HG03025 (cell line): ENCODE measurements around the gene POLR3F.
"Not testable (repeated sequence)": the region's sequence is repeated elsewhere in the genome, so short reads cannot be mapped to it uniquely, and the experiment has no call there.

ENCODE experiments used
- ATAC-seq: cut with Tn5 transposase; IDR thresholded peaks from one replicate; pipeline ENCODE4 v1.9.1; 2021; ENCODE audit warnings: mild to moderate bottlenecking, moderate library complexity; ENCODE audit not compliant: unreplicated experiment, low FRiP score

POLR3F gene

GRCh38 chr20:18466894-18467730 lies at the start of gene POLR3F, which contains the start of gene DZANK1:
Gene POLR3F (plus strand): TSS chr20:18467390. CDS start chr20:18467507, 117 bp downstream.
Gene DZANK1 (minus strand): TSS chr20:18467030. CDS start chr20:18465358, 1,672 bp downstream.
- peak; percentile 98 for ATAC-seq

GRCh38 chr20:18421608-18422007 lies 45.6 kb upstream of the POLR3F start:
- ATAC-seq = no peak

- ATAC-seq = no peak
These were observed 40.0 kb upstream of the POLR3F start for GRCh38 chr20:18427214-18427613.

GRCh38 chr20:18428490-18429173 lies 38.6 kb upstream of the POLR3F start:
- no peak for ATAC-seq

- ATAC-seq = no peak
These were observed 36.9 kb upstream of the POLR3F start for GRCh38 chr20:18430172-18430826.

GRCh38 chr20:18431206-18431605 lies 36.0 kb upstream of the POLR3F start:
- no peak for ATAC-seq

- ATAC-seq = no peak
These were observed 30.3 kb upstream of the POLR3F start for GRCh38 chr20:18436847-18437246.

GRCh38 chr20:18440403-18440802 lies 26.8 kb upstream of the POLR3F start:
- no peak for ATAC-seq

GRCh38 chr20:18443886-18444285 lies 23.3 kb upstream of the POLR3F start:
- no peak for ATAC-seq

GRCh38 chr20:18456600-18456999 lies 10.6 kb upstream of the POLR3F start:
- ATAC-seq = no peak

GRCh38 chr20:18465536-18466200 lies 1.5 kb upstream of the POLR3F start:
- no peak for ATAC-seq

- ATAC-seq = peak; percentile 29
These were observed 656 bp upstream of the POLR3F start for GRCh38 chr20:18466574-18466893.

GRCh38 chr20:18477218-18477617 lies 10.0 kb downstream of the POLR3F start:
- ATAC-seq = no peak

- no peak for ATAC-seq
These were observed 10.6 kb downstream of the POLR3F start for GRCh38 chr20:18477821-18478220.

GRCh38 chr20:18481596-18481995 lies 14.4 kb downstream of the POLR3F start:
- ATAC-seq = no peak

- ATAC-seq = no peak
These were observed 21.1 kb downstream of the POLR3F start for GRCh38 chr20:18488301-18488700.

GRCh38 chr20:18496042-18496441 lies 28.9 kb downstream of the POLR3F start:
- no peak for ATAC-seq

GRCh38 chr20:18496740-18497592 lies 29.8 kb downstream of the POLR3F start, which contains the start of gene RBBP9:
Gene RBBP9 (minus strand): TSS chr20:18497225. CDS start chr20:18497167, 58 bp downstream.
- peak; percentile 97 for ATAC-seq

- no peak for ATAC-seq
These were observed 30.4 kb downstream of the POLR3F start for GRCh38 chr20:18497603-18498002.

GRCh38 chr20:18501672-18502071 lies 34.5 kb downstream of the POLR3F start:
- ATAC-seq = not testable (repeated sequence)
